ENCODE measurements around the gene ZNF318.

- TF ChIP-seq, protein P1, sequence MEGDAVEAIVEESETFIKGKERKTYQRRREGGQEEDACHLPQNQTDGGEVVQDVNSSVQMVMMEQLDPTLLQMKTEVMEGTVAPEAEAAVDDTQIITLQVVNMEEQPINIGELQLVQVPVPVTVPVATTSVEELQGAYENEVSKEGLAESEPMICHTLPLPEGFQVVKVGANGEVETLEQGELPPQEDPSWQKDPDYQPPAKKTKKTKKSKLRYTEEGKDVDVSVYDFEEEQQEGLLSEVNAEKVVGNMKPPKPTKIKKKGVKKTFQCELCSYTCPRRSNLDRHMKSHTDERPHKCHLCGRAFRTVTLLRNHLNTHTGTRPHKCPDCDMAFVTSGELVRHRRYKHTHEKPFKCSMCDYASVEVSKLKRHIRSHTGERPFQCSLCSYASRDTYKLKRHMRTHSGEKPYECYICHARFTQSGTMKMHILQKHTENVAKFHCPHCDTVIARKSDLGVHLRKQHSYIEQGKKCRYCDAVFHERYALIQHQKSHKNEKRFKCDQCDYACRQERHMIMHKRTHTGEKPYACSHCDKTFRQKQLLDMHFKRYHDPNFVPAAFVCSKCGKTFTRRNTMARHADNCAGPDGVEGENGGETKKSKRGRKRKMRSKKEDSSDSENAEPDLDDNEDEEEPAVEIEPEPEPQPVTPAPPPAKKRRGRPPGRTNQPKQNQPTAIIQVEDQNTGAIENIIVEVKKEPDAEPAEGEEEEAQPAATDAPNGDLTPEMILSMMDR (optimal IDR thresholded peaks at IDR 0.05 in 1 of 3, IDR thresholded peaks at IDR 0.05 in 1 of 3, conservative IDR thresholded peaks at IDR 0.05 in 1 of 3; ENCODE audit: extremely low read depth in 1 of 3, insufficient read depth in 2 of 3, low read length in 3 of 3), result no peak
- TF ChIP-seq EZH2 (IDR thresholded peaks at IDR 0.05; ENCODE audit: low read length), result no peak
These were observed 59.3 kb downstream of the ZNF318 start for GRCh38 chr6:43310134-43310533.

Data from keratinocyte (primary cell).